Measurements from ENCODE around the gene IGF1. TPM values are rescaled to one million over a fixed set of nuclear protein-coding genes. Genes with fewer than 3 reads are reported as not detected.

The IGF1 gene
- polyA plus RNA-seq, 3 donors, result 11.0 to 139 (median 94.8) TPM

DNA sequence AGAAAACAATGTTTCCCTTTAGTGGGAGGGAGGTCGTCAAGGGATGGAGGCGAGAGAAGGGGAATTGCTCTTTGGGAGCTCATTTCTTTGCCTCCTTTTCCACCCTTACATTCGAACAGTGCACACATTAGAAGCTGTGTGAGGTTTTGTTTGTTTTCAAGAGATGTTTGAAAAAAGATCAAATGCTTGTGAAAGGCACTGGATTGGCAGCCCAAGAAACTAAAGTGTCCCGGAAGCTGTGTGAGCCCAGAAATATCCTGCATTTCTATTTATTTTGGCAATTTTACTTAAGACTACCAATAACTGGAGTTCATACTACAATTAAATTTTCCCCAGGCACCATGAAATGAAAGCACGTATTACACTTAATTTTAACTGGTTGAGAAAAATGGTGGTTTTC, 67.0 kb downstream of the IGF1 start:
- WGBS, 3 donors, result 69 to 88% (median 70%) methylated on average over 5 of the region's 5 CpGs

DNA sequence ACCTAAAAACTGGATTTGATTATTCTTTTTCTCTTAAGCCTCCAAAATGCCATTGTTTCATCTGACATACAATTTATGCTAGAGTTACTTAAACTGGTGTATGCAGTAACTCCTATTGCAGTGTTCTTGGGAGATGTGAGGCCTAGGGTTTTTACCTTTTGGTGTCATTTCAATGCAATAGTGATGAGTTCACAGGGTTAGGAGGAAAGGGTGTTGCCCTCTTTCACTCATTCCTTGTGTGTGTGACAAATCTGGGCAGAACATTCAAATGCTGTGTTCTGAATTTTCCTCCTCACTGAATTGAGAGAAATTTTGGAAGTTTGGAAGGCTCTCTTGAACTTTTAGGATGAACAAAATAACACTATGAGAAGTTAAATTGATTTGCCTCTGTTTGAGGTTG, 69.9 kb downstream of the IGF1 start:
- no peak overlapping the region for H3K27ac ChIP-seq (ENCODE audit: low read depth, low read length)

More for the DNA sequence above, 67.0 kb downstream of the IGF1 start:
- H3K27ac ChIP-seq (ENCODE audit: low read depth, low read length), result no peak overlapping the region

DNA sequence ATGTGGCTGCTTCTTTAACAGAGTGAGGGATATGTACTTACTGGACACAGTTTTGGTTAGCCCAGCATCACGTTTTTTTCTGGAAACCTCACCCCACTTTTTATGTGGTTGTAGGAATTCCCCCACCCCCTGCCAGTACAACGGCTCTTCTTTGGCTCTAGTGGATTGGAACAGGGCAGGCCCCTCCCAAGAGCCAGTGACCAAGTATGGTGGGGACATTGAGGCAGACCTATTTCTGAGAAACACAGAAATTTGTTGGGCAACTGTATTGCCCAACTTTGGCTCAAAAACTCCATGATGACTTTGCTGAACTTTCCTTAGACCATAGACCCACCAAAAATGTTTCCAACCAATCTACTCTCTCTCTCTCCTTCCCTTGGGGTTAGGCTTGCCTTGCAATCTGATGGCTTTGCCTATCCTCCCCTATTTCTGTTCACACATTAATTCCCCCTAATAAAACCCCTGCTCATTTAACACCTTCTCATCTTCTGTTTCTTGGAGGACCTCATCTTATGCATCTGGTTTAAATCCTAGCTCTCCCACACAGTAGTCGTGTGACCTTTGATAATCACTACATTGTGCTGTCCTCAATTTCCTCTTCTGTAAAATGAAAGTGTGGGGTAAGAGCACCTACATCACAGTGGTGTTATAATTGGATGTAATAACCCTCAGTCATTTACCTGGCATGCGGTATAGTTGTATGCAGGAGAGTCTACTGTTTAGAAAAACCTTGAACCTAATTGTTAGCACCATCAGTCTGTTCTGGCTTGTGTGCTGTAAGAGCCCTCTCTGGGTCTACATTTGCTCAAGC, 71.7 kb downstream of the IGF1 start:
- WGBS, 3 donors, result 68 to 73% (median 69%) methylated on average over 4 of the region's 4 CpGs
- no peak overlapping the region for H3K27ac ChIP-seq (ENCODE audit: low read depth, low read length)

DNA sequence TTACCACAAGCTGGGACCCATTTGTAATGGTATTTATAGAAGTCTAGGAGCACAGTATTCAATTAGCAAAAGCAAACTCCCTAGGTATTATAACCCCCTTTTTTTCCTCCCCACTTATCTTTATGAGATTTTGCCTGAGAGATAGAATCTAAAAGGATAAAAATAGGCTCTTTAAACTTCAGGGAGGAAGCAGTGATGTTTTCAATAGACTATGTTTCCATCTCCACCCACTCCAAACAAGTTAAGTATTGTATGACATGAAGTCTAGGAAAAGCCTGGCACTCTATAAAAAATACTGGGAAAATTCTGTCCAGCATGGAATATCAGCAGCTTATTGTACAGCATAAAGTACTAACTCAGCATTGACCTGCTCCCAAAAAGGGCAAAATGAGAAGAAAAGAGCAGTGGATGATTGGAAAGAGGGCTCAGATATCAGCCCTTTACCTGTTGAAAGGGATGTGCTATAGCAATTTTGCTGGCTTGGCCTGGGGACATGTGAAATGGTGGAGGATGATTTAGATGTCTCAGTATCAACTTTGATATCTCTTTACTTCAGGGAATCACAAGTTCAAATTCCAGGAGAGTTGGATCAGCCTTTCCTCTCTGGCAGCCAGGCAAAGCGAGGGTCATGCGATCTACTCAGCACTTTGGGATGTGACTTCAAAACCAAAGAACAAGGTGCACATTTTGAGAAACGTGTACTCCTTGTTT, 72.4 kb downstream of the IGF1 start:
- no peak overlapping the region for H3K27ac ChIP-seq (ENCODE audit: low read depth, low read length)
- 80 to 87% (median 81%) methylated on average over 3 of the region's 3 CpGs for WGBS, 3 donors

DNA sequence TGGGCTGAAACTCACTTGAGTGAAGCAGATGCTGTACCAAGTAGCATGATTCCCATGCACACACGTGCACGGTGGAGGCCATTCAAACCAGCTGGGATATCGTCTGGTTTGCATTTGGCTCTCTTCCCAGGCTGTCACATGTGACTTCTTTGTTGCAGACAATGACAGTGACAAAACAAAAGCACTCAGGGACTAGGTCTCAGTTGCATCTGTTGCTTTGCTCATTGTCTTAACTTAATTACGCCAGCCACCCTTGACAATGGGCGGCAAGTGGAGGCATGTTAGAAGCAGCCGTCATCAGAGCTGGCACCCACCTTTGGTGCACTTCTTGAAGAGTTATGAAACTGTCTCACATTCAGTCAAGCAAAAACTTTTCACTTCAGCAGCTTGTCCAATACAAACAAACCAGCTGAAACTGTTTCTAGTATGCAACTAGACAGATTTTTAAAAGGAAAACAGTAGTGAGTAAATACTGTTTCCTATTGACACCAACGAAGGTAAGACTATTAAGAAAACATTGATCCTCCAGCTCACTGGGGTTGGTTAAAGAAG, 74.3 kb downstream of the IGF1 start:
- 34 to 57% (median 47%) methylated on average over 7 of the region's 7 CpGs for WGBS, 3 donors
- no peak overlapping the region for H3K27ac ChIP-seq (ENCODE audit: low read depth, low read length)

DNA sequence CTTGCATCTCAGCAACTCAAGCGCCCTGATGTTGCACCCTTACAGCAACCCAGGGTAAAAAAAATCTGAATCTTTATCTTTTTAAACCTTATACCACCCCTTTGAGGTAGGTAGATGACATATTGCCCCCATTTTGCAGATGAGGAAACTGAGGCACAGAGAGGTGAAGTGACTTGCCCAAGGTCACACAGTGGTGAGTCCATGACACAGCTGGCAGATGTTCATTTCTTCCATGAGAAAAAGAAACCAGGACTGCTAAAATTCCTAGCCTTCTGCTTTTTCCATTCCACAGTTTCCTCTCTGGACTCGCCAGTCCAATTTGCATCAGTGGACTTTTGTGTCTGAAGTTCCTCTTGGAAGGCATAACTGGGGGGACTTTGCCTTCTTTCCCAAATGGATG, 79.3 kb downstream of the IGF1 start:
- H3K27ac ChIP-seq (ENCODE audit: low read depth, low read length), result no peak overlapping the region

GRCh38 chr12:102399653-102400052, 80.7 kb downstream of the IGF1 start:
- 81 to 86% (median 82%) methylated on average over 1 of the region's 1 CpG for WGBS, 3 donors
- H3K27ac ChIP-seq (ENCODE audit: low read depth, low read length), result no peak overlapping the region

More for the DNA sequence above, 79.3 kb downstream of the IGF1 start:
- WGBS, 3 donors, result 86 to 91% (median 90%) methylated on average over 2 of the region's 2 CpGs

GRCh38 chr12:102396276-102396675, 84.1 kb downstream of the IGF1 start:
- H3K27ac ChIP-seq (ENCODE audit: low read depth, low read length), result no peak overlapping the region
- WGBS, 3 donors, result 82 to 89% (median 84%) methylated on average over 2 of the region's 2 CpGs

- no peak overlapping the region for H3K27ac ChIP-seq (ENCODE audit: low read depth, low read length)
- WGBS, 3 donors, result 67 to 84% (median 75%) methylated on average over 1 of the region's 1 CpG
These were observed 86.2 kb downstream of the IGF1 start for GRCh38 chr12:102394200-102394599.

DNA sequence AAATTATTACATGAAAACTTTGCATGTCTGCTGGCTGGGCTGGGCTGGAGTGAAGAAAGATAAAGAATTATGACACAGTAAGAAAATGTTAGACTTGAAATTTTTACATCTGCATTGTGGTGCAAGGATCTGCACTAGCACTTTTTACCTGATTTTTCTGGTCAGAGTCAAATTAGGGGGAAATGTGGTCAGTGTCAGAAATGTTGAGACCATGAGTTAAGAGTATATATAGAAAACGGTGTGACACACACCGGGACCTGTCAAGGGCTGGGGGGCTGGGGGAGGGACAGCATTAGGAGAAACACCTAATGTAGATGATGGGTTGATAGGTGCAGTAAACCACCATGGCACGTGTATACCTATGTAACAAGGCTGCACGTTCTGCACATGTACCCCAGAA, 90.3 kb downstream of the IGF1 start:
- WGBS, 3 donors, result 85 to 94% (median 92%) methylated on average over 4 of the region's 4 CpGs
- H3K27ac ChIP-seq (ENCODE audit: low read depth, low read length), result no peak overlapping the region

- WGBS, 3 donors, result 50 to 64% (median 60%) methylated on average over 1 of the region's 1 CpG
These were observed 91.9 kb downstream of the IGF1 start for GRCh38 chr12:102388469-102388868.

DNA sequence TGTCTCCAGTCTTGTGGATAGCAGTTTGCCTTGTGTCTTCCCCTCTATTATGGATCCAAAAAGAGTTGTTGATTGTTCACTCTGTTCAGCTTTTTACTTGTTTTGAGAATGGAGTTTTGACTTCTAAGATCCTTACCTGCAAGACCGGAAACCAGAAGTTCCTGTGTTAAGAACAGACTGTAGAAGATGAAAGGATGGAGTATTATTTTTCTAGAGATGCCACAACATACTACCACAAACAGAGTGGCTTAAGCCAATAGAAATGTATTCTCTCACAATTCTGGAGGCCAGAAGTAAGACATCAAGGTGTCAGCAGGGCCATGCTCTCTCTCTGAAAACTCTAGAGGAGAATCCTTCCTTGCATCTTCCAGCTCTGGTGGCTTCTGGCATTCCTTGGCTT, 95.0 kb downstream of the IGF1 start:
- no peak overlapping the region for H3K27ac ChIP-seq (ENCODE audit: low read depth, low read length)

More at GRCh38 chr12:102388469-102388868, 91.9 kb downstream of the IGF1 start:
- H3K27ac ChIP-seq (ENCODE audit: low read depth, low read length), result no peak overlapping the region

GRCh38 chr12:102379346-102380162, 100.8 kb downstream of the IGF1 start:
- WGBS, 3 donors, result 38 to 59% (median 48%) methylated on average over 3 of the region's 3 CpGs
- no peak overlapping the region for H3K27ac ChIP-seq (ENCODE audit: low read depth, low read length)

More for the DNA sequence above, 95.0 kb downstream of the IGF1 start:
- 92 to 94% (median 93%) methylated on average over 1 of the region's 1 CpG for WGBS, 3 donors

- H3K27ac ChIP-seq (ENCODE audit: low read depth, low read length), result no peak overlapping the region
These were observed 103.6 kb downstream of the IGF1 start for GRCh38 chr12:102376781-102377180.

DNA sequence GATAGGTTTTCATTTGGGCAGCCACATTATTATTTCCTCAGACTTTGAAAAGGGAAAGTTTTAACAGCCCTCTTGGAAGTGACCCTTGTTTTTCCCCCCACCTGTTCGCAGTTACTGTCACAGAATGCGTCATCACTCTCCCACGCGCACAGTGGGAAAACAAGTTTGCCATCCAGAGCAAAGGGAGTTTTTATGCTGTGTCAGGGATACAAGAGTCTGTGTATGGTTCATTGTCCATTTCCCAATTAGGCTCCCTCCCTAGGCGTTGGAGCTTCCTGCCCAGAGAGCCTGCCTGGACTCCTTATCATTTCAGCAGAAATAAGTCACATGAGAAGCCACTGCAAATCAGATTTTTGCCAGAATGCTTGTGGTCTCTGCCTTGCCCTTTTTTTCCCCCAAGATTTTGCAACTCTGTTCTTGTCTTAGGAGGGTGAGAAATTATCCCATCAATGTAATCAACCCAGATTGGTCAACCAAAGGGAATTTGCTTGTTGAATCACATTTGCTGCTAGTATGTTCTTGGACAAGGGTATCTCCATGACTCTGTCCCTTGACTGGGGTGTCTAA, 104.1 kb downstream of the IGF1 start:
- no peak overlapping the region for H3K27ac ChIP-seq (ENCODE audit: low read depth, low read length)
- WGBS, 3 donors, result 73 to 85% (median 81%) methylated on average over 5 of the region's 5 CpGs

DNA sequence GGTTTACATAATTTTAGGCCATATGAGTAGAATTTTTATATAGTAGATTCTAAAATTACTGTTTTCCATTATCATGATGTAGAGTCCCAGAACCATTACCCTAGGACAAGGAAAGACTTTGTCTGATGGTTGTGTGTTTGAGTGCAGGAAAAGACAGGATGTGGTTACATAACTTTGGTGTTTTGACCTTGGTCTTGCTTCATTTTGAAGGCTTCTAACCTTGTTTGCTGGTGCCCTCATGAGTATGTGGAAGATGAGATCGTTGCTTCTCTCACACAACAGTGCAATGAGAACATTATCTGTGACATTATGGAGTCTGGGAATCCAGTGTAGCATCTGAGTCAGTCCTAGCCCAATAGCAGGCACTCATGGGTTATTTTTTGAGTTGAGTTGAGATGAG, 106.2 kb downstream of the IGF1 start:
- WGBS, 3 donors, result 59 to 73% (median 63%) methylated on average over 1 of the region's 1 CpG

GRCh38 chr12:102372087-102372486, 108.3 kb downstream of the IGF1 start:
- H3K27ac ChIP-seq (ENCODE audit: low read depth, low read length), result no peak overlapping the region
- 42 to 49% (median 45%) methylated on average over 3 of the region's 3 CpGs for WGBS, 3 donors

More for the DNA sequence above, 106.2 kb downstream of the IGF1 start:
- no peak overlapping the region for H3K27ac ChIP-seq (ENCODE audit: low read depth, low read length)

- 60 to 69% (median 65%) methylated on average over 2 of the region's 2 CpGs for WGBS, 3 donors
- H3K27ac ChIP-seq (ENCODE audit: low read depth, low read length), result no peak overlapping the region
These were observed 109.2 kb downstream of the IGF1 start for GRCh38 chr12:102371165-102371564.
